ENCODE data around the gene FXYD1. TPM values are rescaled to one million over a fixed set of nuclear protein-coding genes. Genes with fewer than 3 reads are reported as not detected.

Gene FXYD1
- total RNA-seq, 1 experiment from 2014 or later, result 13.3 TPM

- ChIA-PET CTCF (no interaction called here), POLR2A (no interaction called here)
- Mint-ChIP-seq H3K9me3 (peaks cover 13% of the 10 kb centered on the region), H3K27me3 (ENCODE audit: low read depth) (no peaks in the 10 kb centered on the region; the same call in 1 of the 2 replicates), H3K36me3 (no peaks in the 10 kb centered on the region), H3K27ac (no peak overlapping the region), H3K4me3 (no peak overlapping the region), H3K4me1 (no peaks in the 10 kb centered on the region; the same call in 1 of the 2 replicates)
- DNase-seq (ENCODE audit: low spot score) (no peak), ATAC-seq (no peak)
- TF ChIP-seq SMAD3 (CRISPR knock-in tag; IDR thresholded peaks at IDR 0.05; ENCODE audit: borderline replicate concordance), result no peak
- TF ChIP-seq, protein P1, sequence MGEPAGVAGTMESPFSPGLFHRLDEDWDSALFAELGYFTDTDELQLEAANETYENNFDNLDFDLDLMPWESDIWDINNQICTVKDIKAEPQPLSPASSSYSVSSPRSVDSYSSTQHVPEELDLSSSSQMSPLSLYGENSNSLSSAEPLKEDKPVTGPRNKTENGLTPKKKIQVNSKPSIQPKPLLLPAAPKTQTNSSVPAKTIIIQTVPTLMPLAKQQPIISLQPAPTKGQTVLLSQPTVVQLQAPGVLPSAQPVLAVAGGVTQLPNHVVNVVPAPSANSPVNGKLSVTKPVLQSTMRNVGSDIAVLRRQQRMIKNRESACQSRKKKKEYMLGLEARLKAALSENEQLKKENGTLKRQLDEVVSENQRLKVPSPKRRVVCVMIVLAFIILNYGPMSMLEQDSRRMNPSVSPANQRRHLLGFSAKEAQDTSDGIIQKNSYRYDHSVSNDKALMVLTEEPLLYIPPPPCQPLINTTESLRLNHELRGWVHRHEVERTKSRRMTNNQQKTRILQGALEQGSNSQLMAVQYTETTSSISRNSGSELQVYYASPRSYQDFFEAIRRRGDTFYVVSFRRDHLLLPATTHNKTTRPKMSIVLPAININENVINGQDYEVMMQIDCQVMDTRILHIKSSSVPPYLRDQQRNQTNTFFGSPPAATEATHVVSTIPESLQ (CRISPR knock-in tag; IDR thresholded peaks at IDR 0.05), result no peak
- no peak for TF ChIP-seq NFE2L1 (CRISPR knock-in tag; IDR thresholded peaks at IDR 0.05)
- TF ChIP-seq HMGA2 (CRISPR knock-in tag; IDR thresholded peaks at IDR 0.05), result no peak
- no peak for TF ChIP-seq ATF1 (CRISPR knock-in tag; IDR thresholded peaks at IDR 0.05)
- TF ChIP-seq JAZF1 (CRISPR knock-in tag; IDR thresholded peaks at IDR 0.05), result no peak
- TF ChIP-seq, protein P2, sequence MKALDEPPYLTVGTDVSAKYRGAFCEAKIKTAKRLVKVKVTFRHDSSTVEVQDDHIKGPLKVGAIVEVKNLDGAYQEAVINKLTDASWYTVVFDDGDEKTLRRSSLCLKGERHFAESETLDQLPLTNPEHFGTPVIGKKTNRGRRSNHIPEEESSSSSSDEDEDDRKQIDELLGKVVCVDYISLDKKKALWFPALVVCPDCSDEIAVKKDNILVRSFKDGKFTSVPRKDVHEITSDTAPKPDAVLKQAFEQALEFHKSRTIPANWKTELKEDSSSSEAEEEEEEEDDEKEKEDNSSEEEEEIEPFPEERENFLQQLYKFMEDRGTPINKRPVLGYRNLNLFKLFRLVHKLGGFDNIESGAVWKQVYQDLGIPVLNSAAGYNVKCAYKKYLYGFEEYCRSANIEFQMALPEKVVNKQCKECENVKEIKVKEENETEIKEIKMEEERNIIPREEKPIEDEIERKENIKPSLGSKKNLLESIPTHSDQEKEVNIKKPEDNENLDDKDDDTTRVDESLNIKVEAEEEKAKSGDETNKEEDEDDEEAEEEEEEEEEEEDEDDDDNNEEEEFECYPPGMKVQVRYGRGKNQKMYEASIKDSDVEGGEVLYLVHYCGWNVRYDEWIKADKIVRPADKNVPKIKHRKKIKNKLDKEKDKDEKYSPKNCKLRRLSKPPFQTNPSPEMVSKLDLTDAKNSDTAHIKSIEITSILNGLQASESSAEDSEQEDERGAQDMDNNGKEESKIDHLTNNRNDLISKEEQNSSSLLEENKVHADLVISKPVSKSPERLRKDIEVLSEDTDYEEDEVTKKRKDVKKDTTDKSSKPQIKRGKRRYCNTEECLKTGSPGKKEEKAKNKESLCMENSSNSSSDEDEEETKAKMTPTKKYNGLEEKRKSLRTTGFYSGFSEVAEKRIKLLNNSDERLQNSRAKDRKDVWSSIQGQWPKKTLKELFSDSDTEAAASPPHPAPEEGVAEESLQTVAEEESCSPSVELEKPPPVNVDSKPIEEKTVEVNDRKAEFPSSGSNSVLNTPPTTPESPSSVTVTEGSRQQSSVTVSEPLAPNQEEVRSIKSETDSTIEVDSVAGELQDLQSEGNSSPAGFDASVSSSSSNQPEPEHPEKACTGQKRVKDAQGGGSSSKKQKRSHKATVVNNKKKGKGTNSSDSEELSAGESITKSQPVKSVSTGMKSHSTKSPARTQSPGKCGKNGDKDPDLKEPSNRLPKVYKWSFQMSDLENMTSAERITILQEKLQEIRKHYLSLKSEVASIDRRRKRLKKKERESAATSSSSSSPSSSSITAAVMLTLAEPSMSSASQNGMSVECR (CRISPR knock-in tag; IDR thresholded peaks at IDR 0.05; ENCODE audit: borderline replicate concordance), result no peak
- no peak for TF ChIP-seq JUN (CRISPR knock-in tag; IDR thresholded peaks at IDR 0.05)
- no peak for TF ChIP-seq ZNF232 (CRISPR knock-in tag; IDR thresholded peaks at IDR 0.05)
- TF ChIP-seq OVOL2 (CRISPR knock-in tag; IDR thresholded peaks at IDR 0.05; ENCODE audit: borderline replicate concordance), result no peak
- no peak for TF ChIP-seq ZMAT4 (CRISPR knock-in tag; IDR thresholded peaks at IDR 0.05)
- no peak for TF ChIP-seq ZNF263 (CRISPR knock-in tag; IDR thresholded peaks at IDR 0.05; ENCODE audit: low read depth)
- TF ChIP-seq NFATC4 (CRISPR knock-in tag; IDR thresholded peaks at IDR 0.05), result no peak
These were observed 46.3 kb downstream of the FXYD1 start for GRCh38 chr19:35184884-35185283.

Other genes starting within 250 kb of the FXYD1 start
- 5.4 to 6.8 TPM (median 6.0 TPM) in 3 replicates for gene ZNF30, start 211.9 kb upstream of the FXYD1 start, total RNA-seq (2021)
- 6.6 to 12.9 TPM (median 8.0 TPM) in 3 replicates for gene ZNF792, start 174.6 kb upstream of the FXYD1 start, total RNA-seq (2021)
- gene GRAMD1A, start 138.5 kb upstream of the FXYD1 start, total RNA-seq (2021), result 235 to 389 TPM (median 236 TPM) in 3 replicates
- 4.4 to 8.0 TPM (median 4.8 TPM) in 3 replicates for gene SCN1B, start 108.4 kb upstream of the FXYD1 start, total RNA-seq (2021)
- gene HPN, start 97.1 kb upstream of the FXYD1 start, total RNA-seq (2021), result 20.8 to 35.5 TPM (median 34.6 TPM) in 3 replicates
- gene FXYD3, start 23.0 kb upstream of the FXYD1 start, total RNA-seq (2021), result 1.0 to 1.8 TPM (median 1.2 TPM) in 3 replicates
- gene LGI4, start 3.8 kb upstream of the FXYD1 start, total RNA-seq (2021), result 14.2 to 15.7 TPM (median 15.1 TPM) in 3 replicates
- 16.7 to 16.9 TPM (median 16.9 TPM) in 3 replicates for gene FXYD7, start 4.4 kb downstream of the FXYD1 start, total RNA-seq (2021)
- gene FXYD5, start 15.9 kb downstream of the FXYD1 start, total RNA-seq (2021), result 114 to 135 TPM (median 128 TPM) in 3 replicates
- gene FAM187B, start 89.9 kb downstream of the FXYD1 start, total RNA-seq (2021), result 0.16 to 0.20 TPM in 2 of 3 replicates, not detected in the other
- 126 to 132 TPM (median 130 TPM) in 3 replicates for gene LSR, start 110.2 kb downstream of the FXYD1 start, total RNA-seq (2021)
- gene USF2, start 130.1 kb downstream of the FXYD1 start, total RNA-seq (2021), result 109 to 127 TPM (median 120 TPM) in 3 replicates
- 0.11 to 0.22 TPM (median 0.14 TPM) in 3 replicates for gene HAMP, start 143.7 kb downstream of the FXYD1 start, total RNA-seq (2021)
- 0.23 to 0.53 TPM (median 0.46 TPM) in 3 replicates for gene MAG, start 153.3 kb downstream of the FXYD1 start, total RNA-seq (2021)
- 0.28 to 1.1 TPM (median 0.55 TPM) in 3 replicates for gene CD22, start 190.4 kb downstream of the FXYD1 start, total RNA-seq (2021)
- gene FFAR1, start 209.1 kb downstream of the FXYD1 start, total RNA-seq (2021), result 0.07 TPM in 1 of 3 replicates, not detected in the others
- not detected in 3 replicates for gene FFAR3, start 219.6 kb downstream of the FXYD1 start, total RNA-seq (2021)
- gene GPR42, start 232.2 kb downstream of the FXYD1 start, total RNA-seq (2021), result not detected in 3 replicates

Measured in WTC11 (cell line).